Psoas muscle (tissue), 8 donors: Measurements from ENCODE around the gene FNIP1. TPM values are rescaled to one million over a fixed set of nuclear protein-coding genes. Genes with fewer than 3 reads are reported as not detected.

Source experiments
- ATAC-seq, 4 donors: fragments of 200-7000 bp; cut with Tn5 transposase; one replicate each; pipeline ENCODE4 v1.9.1; 2020; ENCODE audit warnings: moderate library complexity in 3 of 4, mild to moderate bottlenecking in 2 of 4
- DNase-seq, 2 donors: peaks; one replicate each; pipeline ENCODE4 v3.0.0-alpha.2; 2020
- H3K27ac ChIP-seq: fragments of 200-600 bp; one replicate; pipeline ENCODE4 v1.8.0; 2022
- H3K27me3 ChIP-seq, 3 donors: fragments of 200-600 bp in 1 of 3; one replicate each; pipeline versions ENCODE4 v1.6.1 to v1.8.0; 2013 to 2022; ENCODE audit warnings: low read length in 2 of 3, mild to moderate bottlenecking in 2 of 3, moderate library complexity in 1 of 3; ENCODE audit not compliant: insufficient read depth in 3 of 3
- H3K36me3 ChIP-seq, 2 donors: fragments of 200-600 bp in 1 of 2; one replicate each; pipeline versions ENCODE4 v1.6.1 to v1.8.0; 2013 to 2022; ENCODE audit warnings: low read depth in 1 of 2, mild to moderate bottlenecking in 1 of 2, moderate library complexity in 1 of 2; ENCODE audit not compliant: insufficient read depth in 1 of 2
- H3K4me1 ChIP-seq: fragments of 200-600 bp; one replicate; pipeline ENCODE4 v1.8.0; 2022
- H3K4me3 ChIP-seq: fragments of 200-600 bp; one replicate; pipeline ENCODE4 v1.8.0; 2022; ENCODE audit warnings: mild to moderate bottlenecking
- H3K9me3 ChIP-seq: fragments of 200-600 bp; one replicate; pipeline ENCODE4 v1.8.0; 2022
- CTCF ChIP-seq: fragments of 200-600 bp; IDR thresholded peaks from one replicate; pipeline ENCODE4 v1.8.0; 2022; ENCODE audit warnings: antibody characterized with exemption
- WGBS, 3 donors: extraction: QIAGEN DNeasy Blood & Tissue Kit; methylation state at CpG; one replicate each; pipeline versions ENCODE4 v1.1.6 to v1.1.7; 2013; 5-methylcytosine and 5-hydroxymethylcytosine counted together
- intact Hi-C, 2 donors: fragments of 100-400 bp; cut with DNase I; formaldehyde crosslinking; loops; one replicate each; pipeline versions ENCODE4 v1.11.0 to v1.14.2; 2022
- polyA plus RNA-seq, 3 donors: library from polyadenylated mRNA; stranded (reverse); fragments of 200-250 nt; gene quantifications; one replicate each; pipeline ENCODE4 v1.2.3, GENCODE V29; 2013
- total RNA-seq, 4 donors: library from RNA; stranded (reverse); fragmentation: NEBNext Ultra II Directional in 2 of 4; extraction: Animal tissue kit (Norgen Biotek cat#: 25700) in 2 of 4; gene quantifications; one replicate each; pipeline versions ENCODE4 v1.2.1 to v1.2.4, GENCODE V29; 2021 to 2023
- donor health status: healthy with polysubstance abuse.
- donor health status: DM: no; HTN: no; CAD: no; lungs with moderate emphysema.
- donor health status: Bipolar disorder and iron deficiency.
- donor health status: healthy.
- donor health status: DM: yes; HTN: yes; CAD: no.
- donor health status: DM: no; HTN: no; CAD: no.
- donor health status: DM: no; HTN: no; CAD: no.
- donor health status: DM: yes; HTN: yes; CAD: no.

Gene FNIP1
- total and polyA plus RNA-seq, 7 donors = 6.4 to 45.2 (median 25.0) TPM

- peaks cover 3 to 60% of the 10 kb centered on the region in 2 donors for H3K36me3 ChIP-seq
- intact Hi-C loops = no loop called here
- no peaks in the 10 kb centered on the region for H3K4me1 ChIP-seq
- no peak for ATAC-seq
- no peak overlapping the region for H3K4me3 ChIP-seq
- no peak for DNase-seq
- H3K9me3 ChIP-seq = no peaks in the 10 kb centered on the region
- H3K27me3 ChIP-seq = no peaks in the 10 kb centered on the region
- TF ChIP-seq CTCF = no peak
- no peak overlapping the region for H3K27ac ChIP-seq
- 93 to 96% (median 94%) methylated on average over 2 of the region's 2 CpGs for WGBS, 3 donors
These were observed 142.0 kb downstream of the FNIP1 start for GRCh38 chr5:131654776-131655175.

DNA sequence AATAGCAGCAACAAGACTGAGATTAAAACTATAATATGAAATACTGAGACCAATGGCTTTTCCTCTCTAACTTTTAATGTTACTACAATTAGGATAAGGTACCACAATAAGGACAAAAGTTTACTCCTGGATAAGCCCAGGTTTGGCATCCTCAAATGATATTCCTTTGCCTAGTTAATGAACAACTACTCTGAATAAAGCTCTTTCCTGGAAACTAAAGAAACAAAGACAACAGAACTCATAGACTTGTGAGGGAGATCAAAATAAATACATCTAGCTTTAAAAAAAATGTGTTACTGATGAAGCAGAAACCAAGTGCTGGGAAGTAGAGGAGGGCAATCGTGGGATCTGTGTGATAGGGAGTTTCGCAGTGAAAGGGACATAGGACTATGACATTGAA lies 142.5 kb downstream of the FNIP1 start:
- intact Hi-C loops = no loop called here
- peaks cover 0 to 58% of the 10 kb centered on the region in 2 donors for H3K36me3 ChIP-seq
- no peak for DNase-seq
- 96 to 100% (median 97%) methylated on average over 2 of the region's 2 CpGs for WGBS, 3 donors
- H3K27ac ChIP-seq = no peak overlapping the region
- TF ChIP-seq CTCF = no peak
- no peaks in the 10 kb centered on the region for H3K9me3 ChIP-seq
- no peak overlapping the region for H3K4me3 ChIP-seq
- no peak for ATAC-seq
- H3K4me1 ChIP-seq = no peaks in the 10 kb centered on the region
- H3K27me3 ChIP-seq = no peaks in the 10 kb centered on the region

- H3K4me1 ChIP-seq = no peaks in the 10 kb centered on the region
- ATAC-seq = no peak
- H3K4me3 ChIP-seq = no peak overlapping the region
- H3K36me3 ChIP-seq = peaks cover 3 to 94% of the 10 kb centered on the region in 2 donors
- intact Hi-C loops = no loop called here
- no peaks in the 10 kb centered on the region for H3K9me3 ChIP-seq
- no peak for TF ChIP-seq CTCF
- H3K27me3 ChIP-seq = no peaks in the 10 kb centered on the region
- no peak overlapping the region for H3K27ac ChIP-seq
- WGBS, 3 donors = 93 to 97% (median 96%) methylated on average over 3 of the region's 3 CpGs
- DNase-seq = no peak
These were observed 147.7 kb downstream of the FNIP1 start for GRCh38 chr5:131649161-131649560.

- no peaks in the 10 kb centered on the region for H3K27me3 ChIP-seq
- peaks cover 3 to 90% of the 10 kb centered on the region in 2 donors for H3K36me3 ChIP-seq
- no peak overlapping the region for H3K27ac ChIP-seq
- WGBS, 3 donors = 75 to 77% (median 76%) methylated on average over 10 of the region's 10 CpGs
- no peaks in the 10 kb centered on the region for H3K9me3 ChIP-seq
- H3K4me3 ChIP-seq = no peak overlapping the region
- no peak for ATAC-seq
- H3K4me1 ChIP-seq = no peaks in the 10 kb centered on the region
- DNase-seq = no peak
- no peak for TF ChIP-seq CTCF
- intact Hi-C loops = no loop called here
These were observed 149.6 kb downstream of the FNIP1 start for GRCh38 chr5:131647048-131647769.

DNA sequence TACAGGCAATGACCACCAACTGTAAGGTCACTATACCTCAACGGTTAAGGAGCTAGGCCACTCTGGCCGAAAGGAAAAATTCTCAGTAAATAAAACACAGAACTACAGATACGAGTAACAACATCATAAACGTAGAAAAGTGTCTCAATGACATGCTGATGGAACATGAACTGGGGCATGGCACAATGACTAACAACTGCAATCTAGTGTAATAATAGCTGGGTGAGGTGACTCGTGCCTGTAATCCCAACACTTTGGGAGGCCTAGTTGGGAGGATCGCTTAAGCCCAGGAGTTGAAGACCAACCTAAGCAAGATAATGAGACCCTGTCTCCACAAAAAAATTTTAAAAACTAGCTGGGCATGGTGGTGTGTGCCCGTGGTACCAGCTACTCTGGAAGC lies 152.0 kb downstream of the FNIP1 start:
- WGBS, 3 donors = 87 to 91% (median 89%) methylated on average over 7 of the region's 7 CpGs
- intact Hi-C loops = no loop called here
- DNase-seq (no peak), ATAC-seq (peak in 1 of 4 donors; percentile 44)
- Histone ChIP-seq H3K9me3 (no peaks in the 10 kb centered on the region), H3K27ac (no peak overlapping the region), H3K27me3 (no peaks in the 10 kb centered on the region), H3K36me3 (peaks cover 3 to 68% of the 10 kb centered on the region in 2 donors), H3K4me1 (no peaks in the 10 kb centered on the region), H3K4me3 (no peak overlapping the region)
- no peak for TF ChIP-seq CTCF
